Testis (tissue), 3 donors: ENCODE data around the gene MYOC. TPM values are rescaled to one million over a fixed set of nuclear protein-coding genes. Genes with fewer than 3 reads are reported as not detected.
"Not testable (repeated sequence)": the region's sequence is repeated elsewhere in the genome, so short reads cannot be mapped to it uniquely, and the experiment has no call there.

Experiments used
- DNase-seq: peaks from one replicate; pipeline ENCODE4 v3.0.0-alpha.2; 2019
- H3K27ac ChIP-seq, 2 donors: fragments of 200-600 bp; sonication (generic); one replicate each; pipeline ENCODE4 v1.5.1; 2019
- H3K27me3 ChIP-seq: fragments of 200-600 bp; sonication (generic); one replicate; pipeline ENCODE4 v1.5.1; 2019
- H3K36me3 ChIP-seq: fragments of 200-600 bp; sonication (generic); one replicate; pipeline ENCODE4 v1.5.1; 2017; ENCODE audit warnings: low read depth; ENCODE audit errors: missing control alignments
- H3K4me1 ChIP-seq: fragments of 200-600 bp; sonication (generic); one replicate; pipeline ENCODE4 v1.5.1; 2019
- H3K4me3 ChIP-seq, 2 donors: fragments of 200-600 bp; sonication (generic); one replicate each; pipeline ENCODE4 v1.5.1; 2017 to 2019
- H3K9me3 ChIP-seq: fragments of 200-600 bp; sonication (generic); one replicate; pipeline ENCODE4 v1.5.1; 2017
- POLR2A ChIP-seq: fragments of 450-650 bp; IDR thresholded peaks from one replicate; pipeline ENCODE4 v1.6.1; 2017; ENCODE audit warnings: antibody characterized with exemption, mild to moderate bottlenecking, moderate library complexity
- WGBS, 2 donors: methylation state at CpG; one replicate each; pipeline ENCODE4 v1.1.5; 2018; 5-methylcytosine and 5-hydroxymethylcytosine counted together
- intact Hi-C: fragments of 100-400 bp; cut with DNase I; formaldehyde crosslinking; loops from one replicate; pipeline ENCODE4 v1.15.1; 2023; ENCODE audit warnings: low total_unique reads
- polyA plus RNA-seq: library from polyadenylated mRNA; stranded (reverse); fragments of 350-450 nt; fragmentation: Illumina TruSeq; extraction: RNeasy Lipid Tissue Mini Kit (QIAGEN cat#74804); gene quantifications from one replicate; pipeline ENCODE4 v1.2.3, GENCODE V29; 2014; ENCODE audit warnings: low read depth, low replicate concordance; ENCODE audit not compliant: insufficient read depth
- total RNA-seq, 2 donors: library from RNA; depleted of rRNA; stranded (reverse); fragments of >200 nt; gene quantifications; one replicate each; pipeline ENCODE4 v1.2.3, GENCODE V29; 2016
- TF ChIP-seq, protein P1 (sequence below), 3 experiments: fragments of 450-650 bp in 2 of 3; fragments of 200-600 bp in 1 of 3; sonication (generic) in 1 of 3; IDR thresholded peaks; one replicate each; pipeline ENCODE4 v1.5.1; 2016 to 2019; ENCODE audit warnings: antibody characterized with exemption in 3 of 3, mild to moderate bottlenecking in 2 of 3, moderate library complexity in 1 of 3

Gene MYOC
- total and polyA plus RNA-seq, 3 donors from 2014 or later, result 1.3 to 3.4 (median 3.0) TPM

DNA sequence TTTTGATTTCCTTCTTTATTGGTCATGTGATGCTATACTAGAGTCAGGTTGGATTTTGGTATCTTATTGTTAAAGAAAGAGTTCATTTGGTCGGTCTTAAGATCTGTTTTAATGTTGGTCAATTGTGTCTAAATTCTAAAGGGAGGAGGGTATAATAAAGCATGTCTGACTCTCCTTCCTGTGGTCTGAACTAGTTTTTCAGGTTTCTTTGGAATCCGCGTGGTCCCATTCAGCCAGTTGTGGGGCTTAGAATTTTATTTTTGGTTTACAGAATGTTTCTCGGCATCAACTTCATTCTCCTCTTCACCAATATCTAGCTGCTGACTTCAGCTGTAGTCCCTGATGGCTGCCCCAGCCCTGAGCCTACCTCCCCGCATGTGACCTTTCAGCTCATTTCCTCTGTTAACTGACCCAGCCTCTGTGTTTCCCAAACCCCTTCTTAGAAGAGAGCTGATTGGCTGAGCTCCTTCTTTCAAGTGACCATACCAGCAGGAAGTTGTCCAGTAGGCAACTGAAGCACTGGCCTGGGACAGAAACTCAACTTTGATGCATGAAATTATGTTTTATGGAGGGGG, 8.7 kb upstream of the MYOC start:
- no peak overlapping the region for H3K4me3 ChIP-seq
- intact Hi-C loops, result no loop called here
- H3K27ac ChIP-seq, result no peak overlapping the region
- DNase-seq, result no peak
- H3K4me1 ChIP-seq, result no peaks in the 10 kb centered on the region
- no peak for TF ChIP-seq POLR2A
- TF ChIP-seq, protein P1, sequence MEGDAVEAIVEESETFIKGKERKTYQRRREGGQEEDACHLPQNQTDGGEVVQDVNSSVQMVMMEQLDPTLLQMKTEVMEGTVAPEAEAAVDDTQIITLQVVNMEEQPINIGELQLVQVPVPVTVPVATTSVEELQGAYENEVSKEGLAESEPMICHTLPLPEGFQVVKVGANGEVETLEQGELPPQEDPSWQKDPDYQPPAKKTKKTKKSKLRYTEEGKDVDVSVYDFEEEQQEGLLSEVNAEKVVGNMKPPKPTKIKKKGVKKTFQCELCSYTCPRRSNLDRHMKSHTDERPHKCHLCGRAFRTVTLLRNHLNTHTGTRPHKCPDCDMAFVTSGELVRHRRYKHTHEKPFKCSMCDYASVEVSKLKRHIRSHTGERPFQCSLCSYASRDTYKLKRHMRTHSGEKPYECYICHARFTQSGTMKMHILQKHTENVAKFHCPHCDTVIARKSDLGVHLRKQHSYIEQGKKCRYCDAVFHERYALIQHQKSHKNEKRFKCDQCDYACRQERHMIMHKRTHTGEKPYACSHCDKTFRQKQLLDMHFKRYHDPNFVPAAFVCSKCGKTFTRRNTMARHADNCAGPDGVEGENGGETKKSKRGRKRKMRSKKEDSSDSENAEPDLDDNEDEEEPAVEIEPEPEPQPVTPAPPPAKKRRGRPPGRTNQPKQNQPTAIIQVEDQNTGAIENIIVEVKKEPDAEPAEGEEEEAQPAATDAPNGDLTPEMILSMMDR (IDR thresholded peaks at IDR 0.05), result no peak
- no peaks in the 10 kb centered on the region for H3K9me3 ChIP-seq
- WGBS, 2 donors, result 90 to 94% methylated on average over 5 of the region's 5 CpGs
- H3K36me3 ChIP-seq, result no peaks in the 10 kb centered on the region
- H3K27me3 ChIP-seq, result no peaks in the 10 kb centered on the region

DNA sequence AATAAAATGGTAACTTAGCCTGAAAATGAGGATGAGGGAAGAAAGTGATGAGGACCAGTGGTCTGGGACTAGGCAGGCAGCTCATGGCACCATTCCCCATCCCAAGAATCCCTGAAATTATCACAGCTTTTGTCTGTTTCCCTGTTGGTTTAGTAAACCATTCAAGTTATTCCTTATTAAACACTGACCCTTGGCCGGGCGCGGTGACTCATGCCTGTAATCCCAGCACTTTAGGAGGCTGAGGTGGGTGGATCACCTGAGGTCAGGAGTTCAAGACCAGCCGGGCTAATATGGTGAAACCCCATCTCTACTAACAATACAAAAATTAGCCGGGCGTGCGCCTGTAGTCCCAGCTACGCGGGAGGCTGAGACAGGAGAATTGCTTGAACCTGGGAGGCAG, 3.7 kb upstream of the MYOC start:
- H3K27ac ChIP-seq, DNase-seq, H3K27me3 ChIP-seq, H3K4me3 ChIP-seq, H3K36me3 ChIP-seq, intact Hi-C loops, H3K9me3 ChIP-seq: not testable (repeated sequence)
- H3K4me1 ChIP-seq, result peaks cover 32% of the 10 kb centered on the region
- WGBS, 2 donors, result 64 to 85% methylated on average over 9 of the region's 9 CpGs

DNA sequence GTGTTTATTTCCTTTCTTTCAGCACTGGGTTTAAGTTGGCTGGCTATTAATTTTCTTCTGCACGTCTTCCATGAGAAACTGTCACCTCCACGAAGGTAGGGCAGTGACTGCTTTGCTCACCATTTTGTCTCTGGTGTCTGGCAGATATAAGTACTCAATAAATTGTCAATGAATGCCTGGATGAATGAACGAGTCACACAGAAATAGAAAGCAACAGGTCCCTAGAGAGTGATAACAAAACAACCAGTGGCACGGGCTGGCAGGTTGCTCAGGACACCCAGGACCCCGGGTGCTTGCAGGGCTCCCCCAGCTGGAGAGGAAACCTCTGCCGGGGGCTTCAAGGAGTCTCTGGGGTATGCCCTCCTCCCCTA, 3.2 kb upstream of the MYOC start:
- DNase-seq, result no peak
- intact Hi-C loops, result no loop called here
- Histone ChIP-seq H3K36me3 (no peaks in the 10 kb centered on the region), H3K27me3 (no peaks in the 10 kb centered on the region), H3K9me3 (no peaks in the 10 kb centered on the region), H3K27ac (peak overlapping the region in 1 of 2 donors; percentile 84), H3K4me3 (no peak overlapping the region), H3K4me1 (peaks cover 32% of the 10 kb centered on the region)
- WGBS, 2 donors, result 38 to 52% methylated on average over 5 to 6 of the region's 6 CpGs
- TF ChIP-seq, protein P1 (IDR thresholded peaks at IDR 0.05), result no peak
- no peak for TF ChIP-seq POLR2A

DNA sequence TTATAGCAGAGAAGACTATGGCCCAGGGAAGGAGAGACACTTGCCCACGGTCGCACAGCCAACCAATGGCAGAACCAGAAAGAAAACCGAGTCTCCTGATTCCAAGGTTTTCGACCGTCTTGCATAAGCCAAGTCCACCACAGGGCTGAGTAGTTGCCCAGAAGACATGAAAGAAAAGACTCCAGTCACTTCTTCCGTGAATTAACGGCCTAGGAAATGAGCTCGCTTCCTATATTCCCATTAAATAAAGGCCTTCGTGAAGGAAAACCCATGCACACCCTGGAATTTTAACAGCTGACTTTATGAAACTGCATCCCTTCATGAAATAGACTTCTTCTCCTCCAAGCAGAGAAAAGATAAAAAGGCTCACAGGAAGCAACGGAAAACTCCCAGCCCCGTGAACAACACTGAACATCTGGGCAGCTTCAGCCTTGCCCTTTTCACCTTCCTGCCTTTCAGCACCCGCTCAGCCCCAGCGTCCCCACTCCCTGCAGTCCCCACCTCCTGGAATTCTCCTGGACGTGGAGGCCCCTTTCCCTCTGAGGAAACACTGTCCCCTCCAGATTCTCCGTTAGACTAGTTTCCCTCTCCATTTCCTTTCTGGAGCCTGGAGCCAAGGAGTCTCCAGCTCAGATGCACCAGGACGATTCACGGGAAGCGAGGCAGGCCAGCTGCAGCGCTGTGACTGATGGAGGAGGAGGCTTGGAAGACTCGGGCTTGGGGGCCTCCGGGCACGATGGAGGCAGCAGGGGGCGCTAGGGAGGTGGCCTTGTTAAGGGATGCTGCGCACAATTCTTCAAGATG, 2.7 kb upstream of the MYOC start:
- intact Hi-C loops, result no loop called here
- peak; percentile 88 for DNase-seq
- H3K27ac ChIP-seq, result peak overlapping the region; percentile 84 to 86
- H3K4me1 ChIP-seq, result peaks cover 32% of the 10 kb centered on the region
- TF ChIP-seq, protein P1 (IDR thresholded peaks at IDR 0.05), result peak; percentile 13 to 60 (median 58)
- TF ChIP-seq POLR2A, result no peak
- no peak overlapping the region for H3K4me3 ChIP-seq
- H3K27me3 ChIP-seq, result no peaks in the 10 kb centered on the region
- H3K36me3 ChIP-seq, result no peaks in the 10 kb centered on the region
- no peaks in the 10 kb centered on the region for H3K9me3 ChIP-seq
- WGBS, 2 donors, result 14 to 15% methylated on average over 23 to 24 of the region's 24 CpGs

DNA sequence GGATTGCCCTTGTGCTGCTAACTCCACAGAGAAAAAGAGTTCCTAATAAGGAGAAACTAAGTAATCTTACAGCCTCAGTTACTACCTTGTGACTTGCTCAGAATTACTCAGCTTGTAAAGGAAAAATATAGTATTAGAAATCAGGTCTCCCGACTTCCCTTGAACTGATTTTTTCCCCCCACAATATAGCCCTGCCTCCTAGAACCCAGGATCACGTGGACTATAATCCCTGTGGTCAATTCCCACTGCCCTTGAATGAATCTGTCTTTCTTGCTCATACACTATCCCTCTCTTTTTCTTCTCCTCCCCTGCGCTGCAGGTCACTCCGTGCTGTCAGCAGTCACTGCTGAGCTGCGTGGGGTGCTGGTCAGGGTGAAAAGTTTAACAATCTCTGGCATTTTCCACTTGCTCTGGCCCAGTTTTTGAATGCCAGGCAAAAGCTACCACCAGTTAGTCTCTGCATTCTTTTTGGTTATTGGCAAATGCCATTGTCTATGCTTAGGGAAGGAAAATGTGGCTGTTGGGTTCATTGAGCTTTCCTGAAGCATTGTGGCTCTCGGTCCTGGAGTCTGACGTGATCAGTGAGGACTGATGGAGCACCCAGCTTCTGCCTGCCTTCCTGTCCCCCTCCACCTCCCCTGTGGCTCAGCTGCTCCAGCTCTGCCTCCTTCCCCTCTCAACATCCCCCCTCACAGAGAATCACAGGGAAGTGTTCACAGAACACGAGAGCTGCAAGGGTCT, 1.9 kb upstream of the MYOC start:
- no peaks in the 10 kb centered on the region for H3K27me3 ChIP-seq
- 19 to 23% methylated on average over 8 of the region's 8 CpGs for WGBS, 2 donors
- H3K36me3 ChIP-seq, result no peaks in the 10 kb centered on the region
- peak overlapping the region; percentile 84 to 86 for H3K27ac ChIP-seq
- intact Hi-C loops, result no loop called here
- H3K4me1 ChIP-seq, result peaks cover 32% of the 10 kb centered on the region
- TF ChIP-seq POLR2A, result no peak
- TF ChIP-seq, protein P1 (IDR thresholded peaks at IDR 0.05), result no peak
- no peak overlapping the region for H3K4me3 ChIP-seq
- H3K9me3 ChIP-seq, result no peaks in the 10 kb centered on the region
- DNase-seq, result peak; percentile 39
